ENCODE measurements around the gene ZNF497. TPM values are rescaled to one million over a fixed set of nuclear protein-coding genes. Genes with fewer than 3 reads are reported as not detected.

ZNF497 gene
- total RNA-seq, 1 experiment from 2014 or later, result 2.4 TPM

DNA sequence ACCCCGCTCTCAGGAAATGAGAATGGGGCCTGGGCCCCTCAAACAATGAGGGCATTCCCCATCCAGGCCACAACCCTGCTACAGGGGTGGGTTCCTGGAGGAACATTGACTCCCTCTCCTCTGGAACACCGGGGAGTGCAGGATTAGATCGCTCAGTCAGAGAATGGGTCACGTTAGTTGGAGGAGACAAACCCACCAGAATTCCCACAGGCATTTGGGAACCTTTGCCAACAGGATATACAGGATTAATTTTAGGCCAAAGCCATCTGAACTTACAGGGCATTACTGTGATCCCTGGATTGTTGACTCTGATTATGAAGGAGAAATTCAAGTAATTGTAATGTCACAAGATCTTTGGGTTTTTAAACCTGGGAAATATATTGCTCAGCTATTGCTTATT is 54.8 kb downstream of the ZNF497 start:
- peaks cover 27 to 55% (median 34%) of the 10 kb centered on the region in 3 experiments for H3K36me3 Mint-ChIP-seq (ENCODE audit: insufficient read depth in 1 of 3, low read depth in 3 of 3)
- Histone ChIP-seq H2BK12ac (ENCODE audit: insufficient read length, low read depth, low read length) (no peak overlapping the region), H3K4me2 (ENCODE audit: insufficient read depth, insufficient read length, low read length) (no peak overlapping the region), H4K20me1 (ENCODE audit: control insufficient read depth, insufficient read depth, insufficient read length) (no peaks in the 10 kb centered on the region), H3K79me1 (ENCODE audit: insufficient read depth, low read depth, low read length, poor library complexity, severe bottlenecking) (no peaks in the 10 kb centered on the region), H3K56ac (ENCODE audit: insufficient read length, low read depth, low read length) (no peak overlapping the region), H3K23me2 (ENCODE audit: insufficient read length, low read depth, low read length, poor library complexity, severe bottlenecking) (peaks cover 4% of the 10 kb centered on the region), H4K5ac (ENCODE audit: insufficient read length, low read depth, low read length) (no peak overlapping the region), H2BK120ac (ENCODE audit: low read depth, low read length, poor library complexity, severe bottlenecking) (no peak overlapping the region), H3K14ac (ENCODE audit: insufficient read depth, low read length) (no peak overlapping the region), H3K79me2 (ENCODE audit: insufficient read depth, low read length) (no peaks in the 10 kb centered on the region), H3K4me1 (ENCODE audit: insufficient read depth, low read length) (no peaks in the 10 kb centered on the region), H3K27me3 (ENCODE audit: insufficient read depth, low read length) (no peaks in the 10 kb centered on the region), H3K27ac (ENCODE audit: insufficient read length, low read depth, low read length) (no peak overlapping the region), H4K91ac (ENCODE audit: insufficient read length, low read depth, low read length) (no peak overlapping the region), H2AFZ (ENCODE audit: low read length) (no peak overlapping the region), H3K9ac (ENCODE audit: extremely low read depth, insufficient read length, low read length) (no peak overlapping the region), H4K8ac (replicated peaks; ENCODE audit: insufficient read length, low read depth, low read length) (no peak overlapping the region), H2BK15ac (ENCODE audit: low read depth, low read length) (no peak overlapping the region), H3K4ac (ENCODE audit: low read depth, low read length) (no peak overlapping the region), H2BK5ac (ENCODE audit: insufficient read length, low read length) (no peak overlapping the region), H3K23ac (ENCODE audit: insufficient read length, low read depth, low read length) (no peak overlapping the region), H3K18ac (ENCODE audit: insufficient read length, low read depth, low read length) (no peak overlapping the region), H2BK20ac (ENCODE audit: low read depth, low read length, poor library complexity, severe bottlenecking) (no peak overlapping the region), H2AK5ac (ENCODE audit: insufficient read length, low read length) (no peak overlapping the region), H3K9me3 (ENCODE audit: control insufficient read depth, low read depth, low read length) (no peaks in the 10 kb centered on the region), H3T11ph (ENCODE audit: low read length) (no peak overlapping the region)
- DNase-seq, result no peak
- H3K27me3 Mint-ChIP-seq (ENCODE audit: low read depth), result no peaks in the 10 kb centered on the region
- H3K4me3 Mint-ChIP-seq, result no peak overlapping the region; a peak in 1 of 5 replicates
- no CpG with 5 or more reads among the region's 4 CpGs for WGBS (ENCODE audit: extremely low coverage, insufficient read length, low lambda C conversion rate)
- H3K27ac Mint-ChIP-seq, result no peak overlapping the region
- H3K4me1 Mint-ChIP-seq, result peaks cover 13 to 21% of the 10 kb centered on the region in 2 experiments
- no peaks in the 10 kb centered on the region for H3K9me3 Mint-ChIP-seq
- TF ChIP-seq, protein P1, sequence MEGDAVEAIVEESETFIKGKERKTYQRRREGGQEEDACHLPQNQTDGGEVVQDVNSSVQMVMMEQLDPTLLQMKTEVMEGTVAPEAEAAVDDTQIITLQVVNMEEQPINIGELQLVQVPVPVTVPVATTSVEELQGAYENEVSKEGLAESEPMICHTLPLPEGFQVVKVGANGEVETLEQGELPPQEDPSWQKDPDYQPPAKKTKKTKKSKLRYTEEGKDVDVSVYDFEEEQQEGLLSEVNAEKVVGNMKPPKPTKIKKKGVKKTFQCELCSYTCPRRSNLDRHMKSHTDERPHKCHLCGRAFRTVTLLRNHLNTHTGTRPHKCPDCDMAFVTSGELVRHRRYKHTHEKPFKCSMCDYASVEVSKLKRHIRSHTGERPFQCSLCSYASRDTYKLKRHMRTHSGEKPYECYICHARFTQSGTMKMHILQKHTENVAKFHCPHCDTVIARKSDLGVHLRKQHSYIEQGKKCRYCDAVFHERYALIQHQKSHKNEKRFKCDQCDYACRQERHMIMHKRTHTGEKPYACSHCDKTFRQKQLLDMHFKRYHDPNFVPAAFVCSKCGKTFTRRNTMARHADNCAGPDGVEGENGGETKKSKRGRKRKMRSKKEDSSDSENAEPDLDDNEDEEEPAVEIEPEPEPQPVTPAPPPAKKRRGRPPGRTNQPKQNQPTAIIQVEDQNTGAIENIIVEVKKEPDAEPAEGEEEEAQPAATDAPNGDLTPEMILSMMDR (conservative IDR thresholded peaks at IDR 0.05), result no peak
